Activated T-cell treated with anti-CD3 and anti-CD28 coated beads for 4 hours (primary cell): ENCODE results near the gene SPDYC.
"Not testable (repeated sequence)": the region's sequence is repeated elsewhere in the genome, so short reads cannot be mapped to it uniquely, and the experiment has no call there.

Experiments
- DNase-seq: peaks from one replicate; pipeline ENCODE4 v3.0.0-alpha.2; 2020

The SPDYC gene

DNA sequence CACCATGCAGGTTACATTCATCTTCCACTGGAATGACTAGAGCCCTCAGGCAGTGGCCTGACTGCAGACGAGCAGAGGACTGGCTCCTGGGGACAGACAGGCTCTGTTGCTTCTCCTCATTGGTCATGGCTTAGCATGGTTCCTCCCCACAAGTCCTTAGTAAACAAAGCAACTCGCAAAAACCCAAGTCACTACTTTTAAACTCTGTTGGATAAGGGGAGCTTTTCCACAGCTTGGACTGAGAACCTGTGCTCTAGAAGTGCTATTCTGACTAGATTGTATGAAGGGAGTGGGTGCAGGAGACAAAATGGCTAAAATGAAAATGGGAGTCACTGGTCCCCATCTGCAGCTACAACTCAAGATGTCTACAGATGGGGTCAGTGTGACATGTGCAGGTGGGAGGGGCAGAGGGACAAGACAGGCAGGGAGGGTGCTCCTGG lies 4.6 kb downstream of the SPDYC start:
- not testable (repeated sequence) for DNase-seq

DNA sequence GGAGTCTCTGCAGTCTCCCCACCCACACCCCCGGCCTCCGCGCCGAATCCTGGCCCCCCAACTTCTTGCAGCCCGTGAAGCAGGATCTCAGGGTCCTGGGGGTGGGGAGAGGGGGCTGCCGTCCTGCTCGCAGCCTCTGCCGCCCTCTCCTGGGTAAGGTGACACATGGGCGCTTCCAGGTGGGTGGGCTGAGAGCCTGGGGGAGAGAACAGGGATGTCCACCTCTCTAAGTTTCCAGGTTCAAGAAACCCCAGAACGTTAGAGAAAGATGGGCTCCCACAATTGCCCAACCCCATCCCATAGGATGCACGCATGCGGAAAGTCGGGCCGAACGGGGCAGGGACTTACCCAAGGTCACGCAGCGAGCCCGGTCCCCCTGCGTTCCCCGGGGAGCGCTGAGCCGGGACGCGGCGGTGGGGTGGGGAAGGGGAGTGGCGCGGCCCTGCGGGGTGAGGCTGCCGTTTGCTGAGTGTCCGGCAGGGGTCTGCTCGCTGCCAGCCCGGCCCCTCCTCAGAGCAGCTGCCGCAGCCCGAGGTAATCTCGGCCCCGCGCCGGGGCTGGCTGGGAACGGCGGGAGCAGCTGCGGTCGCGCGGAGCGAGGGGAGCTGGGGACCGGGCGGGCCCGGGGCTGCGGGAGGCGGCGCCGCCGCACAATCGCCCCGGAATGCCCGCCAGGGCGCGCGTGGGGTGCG lies 11.0 kb downstream of the SPDYC start:
- peak; percentile 28 for DNase-seq

DNA sequence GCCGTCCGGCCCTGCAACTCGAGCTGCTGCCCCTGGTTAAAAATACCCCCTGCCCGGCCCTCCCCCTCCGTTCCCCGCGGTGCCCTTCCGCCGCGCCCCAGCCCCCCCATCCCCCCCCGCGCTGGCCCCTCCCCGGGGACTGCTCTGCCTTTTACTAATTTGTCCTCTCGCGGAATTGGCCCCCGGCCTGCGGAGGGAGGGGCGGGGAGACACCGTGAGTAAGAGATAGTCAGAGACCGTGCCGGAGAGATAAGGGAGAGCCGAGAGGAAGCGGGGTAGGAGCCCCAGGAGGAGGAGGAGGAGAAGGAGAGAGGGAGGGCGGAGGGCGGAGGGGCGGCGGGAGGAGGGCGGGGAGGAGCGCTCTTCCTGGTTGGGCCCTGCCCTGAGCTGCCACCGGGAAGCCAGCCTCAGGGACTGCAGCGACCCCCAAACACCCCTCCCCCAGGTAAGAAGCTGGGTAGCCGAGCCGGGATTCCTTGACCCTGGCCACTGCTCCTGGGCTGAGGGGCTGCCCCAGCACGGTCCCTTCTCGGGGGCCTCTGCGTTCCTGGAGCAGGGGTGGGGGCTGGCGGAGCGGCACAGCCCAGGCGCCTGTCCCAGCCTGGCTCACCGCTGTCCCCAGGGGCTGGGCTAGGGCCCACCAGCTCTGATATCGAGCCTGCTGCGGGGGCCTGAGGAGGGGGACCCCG lies 11.7 kb downstream of the SPDYC start, which contains the start of gene CAPN1:
CAPN1 (plus strand) TSS at position 360 of the 689 bp plus-strand sequence. CDS start 774 bp downstream, outside the sequence.
- peak; percentile 56 for DNase-seq

DNA sequence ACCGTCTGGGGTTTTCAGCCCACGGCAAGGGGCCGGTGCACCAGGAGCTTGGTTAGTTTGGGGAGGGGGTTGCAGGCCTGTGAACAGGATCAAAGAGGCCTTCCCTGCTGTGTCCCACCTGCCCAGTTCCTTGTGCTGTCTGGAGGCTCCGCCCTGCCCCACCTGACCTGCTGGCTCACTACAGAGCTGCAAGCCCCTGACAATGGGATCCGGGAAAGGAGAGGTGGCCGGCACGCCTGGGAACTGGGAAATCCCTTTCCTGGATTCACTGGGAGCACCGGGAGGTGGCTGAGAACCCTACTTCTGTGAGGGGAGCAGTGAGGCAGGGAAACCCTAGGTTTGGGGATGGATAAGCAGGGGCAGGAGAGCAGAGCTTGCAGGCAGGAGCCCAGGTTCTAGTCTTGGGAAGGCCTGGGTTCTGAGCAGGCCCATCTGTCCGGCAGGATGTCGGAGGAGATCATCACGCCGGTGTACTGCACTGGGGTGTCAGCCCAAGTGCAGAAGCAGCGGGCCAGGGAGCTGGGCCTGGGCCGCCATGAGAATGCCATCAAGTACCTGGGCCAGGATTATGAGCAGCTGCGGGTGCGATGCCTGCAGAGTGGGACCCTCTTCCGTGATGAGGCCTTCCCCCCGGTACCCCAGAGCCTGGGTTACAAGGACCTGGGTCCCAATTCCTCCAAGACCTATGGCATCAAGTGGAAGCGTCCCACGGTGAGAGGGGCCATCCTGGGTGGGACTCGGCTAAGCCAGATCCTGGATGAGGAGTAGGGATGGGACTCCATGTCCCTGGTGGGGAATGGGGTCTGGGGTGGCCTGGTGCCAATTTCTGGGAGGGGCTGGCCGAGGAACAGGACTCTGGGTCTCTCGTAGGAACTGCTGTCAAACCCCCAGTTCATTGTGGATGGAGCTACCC lies 12.5 kb downstream of the SPDYC start:
- no peak for DNase-seq

DNA sequence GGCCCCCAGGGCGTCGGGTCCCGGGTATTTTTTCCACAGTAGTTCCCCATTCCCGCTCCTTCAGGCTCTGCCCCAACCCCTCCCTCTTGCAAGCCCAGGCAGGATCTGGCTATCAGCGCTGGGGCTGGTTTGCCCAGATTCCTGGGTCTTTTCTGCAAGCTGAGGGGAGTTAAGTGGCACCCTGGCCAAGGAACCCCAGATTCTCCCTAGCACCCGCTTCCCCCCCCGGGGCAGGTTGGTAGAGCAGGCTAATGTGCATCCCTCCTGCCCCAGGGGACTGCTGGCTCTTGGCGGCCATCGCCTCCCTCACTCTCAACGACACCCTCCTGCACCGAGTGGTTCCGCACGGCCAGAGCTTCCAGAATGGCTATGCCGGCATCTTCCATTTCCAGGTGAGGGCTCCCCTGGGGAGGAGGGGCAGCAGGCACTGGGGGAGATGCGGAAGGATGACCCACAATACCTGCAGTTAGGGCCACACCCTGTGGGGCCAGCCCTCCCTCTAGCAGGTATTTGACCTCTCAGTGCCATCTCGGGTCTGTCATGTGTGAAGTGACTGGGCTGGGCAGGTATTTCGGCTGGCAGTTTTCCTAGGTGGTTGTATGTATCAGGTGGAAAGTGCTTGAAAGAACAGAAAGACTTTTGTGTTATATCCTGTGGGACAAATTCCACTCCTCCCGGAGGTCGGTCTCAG lies 13.3 kb downstream of the SPDYC start:
- DNase-seq, result no peak

DNA sequence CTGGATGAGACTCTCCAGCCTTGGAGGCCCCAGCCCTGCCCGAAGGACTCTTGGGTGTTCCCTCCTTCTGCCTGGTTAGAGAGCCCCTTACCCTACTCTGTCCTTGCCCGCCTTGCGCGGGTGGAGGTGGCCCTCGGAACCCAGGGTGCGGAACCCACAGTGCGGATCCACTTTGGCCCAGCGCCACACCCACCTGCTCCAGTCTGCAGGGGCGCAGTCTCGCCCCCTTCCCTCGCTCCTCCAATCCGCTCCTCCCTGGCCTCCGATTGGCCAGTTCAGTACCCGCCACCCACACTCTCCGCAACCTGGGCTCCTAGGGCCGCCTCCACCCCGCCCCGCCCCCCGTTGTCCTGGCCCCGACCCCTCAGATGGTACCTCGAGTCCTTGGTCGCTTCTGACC lies 14.1 kb downstream of the SPDYC start:
- no peak for DNase-seq

DNA sequence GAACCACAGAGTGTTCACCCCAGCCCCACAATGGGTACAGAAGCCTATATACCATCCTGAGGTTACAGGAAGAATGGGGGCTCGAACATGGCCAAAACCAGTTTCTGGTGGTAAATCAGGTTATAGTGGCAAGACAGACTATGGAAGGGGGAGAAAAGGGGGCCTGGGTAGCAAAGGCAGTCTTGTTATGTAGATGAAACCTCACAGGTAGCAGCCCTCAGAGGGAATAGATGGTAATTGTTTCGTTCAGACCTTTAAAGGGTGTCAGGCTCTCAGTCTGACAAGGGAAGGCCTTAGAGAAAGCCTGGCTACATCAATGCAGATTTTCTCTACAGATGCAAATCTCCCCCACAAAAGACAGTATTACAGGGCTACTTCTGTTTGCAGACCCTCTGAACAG lies 15.1 kb downstream of the SPDYC start:
- no peak for DNase-seq

DNA sequence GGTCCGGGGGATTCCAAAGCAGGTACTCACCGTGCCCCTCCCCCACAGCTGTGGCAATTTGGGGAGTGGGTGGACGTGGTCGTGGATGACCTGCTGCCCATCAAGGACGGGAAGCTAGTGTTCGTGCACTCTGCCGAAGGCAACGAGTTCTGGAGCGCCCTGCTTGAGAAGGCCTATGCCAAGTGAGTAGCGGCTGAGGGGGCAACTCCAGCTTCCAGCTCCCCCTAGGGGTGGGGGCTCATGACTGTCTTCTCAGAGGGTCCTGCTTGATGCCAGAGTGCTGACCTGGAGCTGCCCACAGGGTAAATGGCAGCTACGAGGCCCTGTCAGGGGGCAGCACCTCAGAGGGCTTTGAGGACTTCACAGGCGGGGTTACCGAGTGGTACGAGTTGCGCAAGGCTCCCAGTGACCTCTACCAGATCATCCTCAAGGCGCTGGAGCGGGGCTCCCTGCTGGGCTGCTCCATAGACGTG lies 15.9 kb downstream of the SPDYC start:
- no peak for DNase-seq

DNA sequence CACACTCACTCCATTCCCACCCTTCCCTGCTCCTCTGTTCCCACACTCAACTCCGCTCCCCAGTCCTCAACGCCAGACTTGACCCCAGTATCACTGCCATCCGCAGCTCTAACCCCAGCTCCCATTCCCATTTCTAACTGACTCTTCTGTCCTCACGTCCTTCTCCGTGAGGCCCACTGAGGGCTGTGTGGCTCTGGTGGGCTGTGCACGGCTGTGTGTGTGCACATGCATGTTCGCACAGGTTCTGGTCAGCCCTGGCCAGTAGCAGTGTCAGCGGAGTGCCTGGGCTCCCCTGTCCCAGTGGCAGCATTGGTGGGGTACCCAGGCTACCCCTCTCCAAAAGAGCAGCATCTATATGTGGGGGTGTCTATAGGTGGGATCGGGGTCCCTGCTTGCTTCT lies 16.7 kb downstream of the SPDYC start:
- DNase-seq, result no peak

DNA sequence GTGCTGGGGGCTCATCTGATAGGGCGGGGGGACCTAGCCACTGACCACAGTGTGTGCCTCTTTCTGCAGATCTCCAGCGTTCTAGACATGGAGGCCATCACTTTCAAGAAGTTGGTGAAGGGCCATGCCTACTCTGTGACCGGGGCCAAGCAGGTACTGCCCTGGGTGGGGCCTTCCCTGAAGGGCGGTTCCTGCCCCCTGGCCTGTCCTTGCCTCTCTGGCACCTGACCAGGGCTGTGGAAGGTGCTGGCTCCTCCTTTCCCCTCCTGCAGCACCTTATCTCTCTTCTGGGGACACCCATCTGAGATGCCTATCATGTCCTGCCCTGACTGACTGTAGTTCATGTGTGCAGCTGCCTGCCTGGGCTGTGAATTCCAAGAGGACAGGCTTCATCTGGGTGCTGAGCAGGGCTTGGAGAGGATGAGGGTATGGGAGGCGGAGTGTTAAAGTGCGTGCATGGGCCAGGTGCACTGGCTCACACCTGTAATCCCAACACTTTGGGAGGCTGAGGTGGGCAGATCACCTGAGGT lies 17.2 kb downstream of the SPDYC start:
- DNase-seq, result no peak

DNA sequence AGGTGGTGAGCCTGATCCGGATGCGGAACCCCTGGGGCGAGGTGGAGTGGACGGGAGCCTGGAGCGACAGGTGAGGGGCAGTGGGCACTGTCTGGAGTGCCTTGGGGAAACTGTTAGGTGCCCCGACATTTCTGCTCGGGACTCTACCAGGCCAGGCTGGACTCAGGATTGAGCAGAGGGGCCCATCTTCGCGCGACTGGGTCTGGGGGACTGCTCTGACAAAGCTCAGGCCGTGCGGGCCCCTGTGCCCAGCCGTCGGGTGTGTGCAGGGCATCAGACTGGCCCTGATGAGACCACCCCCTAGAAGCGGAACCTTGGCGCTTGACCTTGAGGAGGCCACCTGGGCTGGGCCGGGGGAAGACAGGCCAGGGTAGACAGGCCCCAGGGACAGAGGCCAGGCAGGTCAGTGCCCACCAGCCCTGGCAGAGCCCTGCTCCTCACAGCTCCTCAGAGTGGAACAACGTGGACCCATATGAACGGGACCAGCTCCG lies 18.0 kb downstream of the SPDYC start:
- DNase-seq, result no peak

DNA sequence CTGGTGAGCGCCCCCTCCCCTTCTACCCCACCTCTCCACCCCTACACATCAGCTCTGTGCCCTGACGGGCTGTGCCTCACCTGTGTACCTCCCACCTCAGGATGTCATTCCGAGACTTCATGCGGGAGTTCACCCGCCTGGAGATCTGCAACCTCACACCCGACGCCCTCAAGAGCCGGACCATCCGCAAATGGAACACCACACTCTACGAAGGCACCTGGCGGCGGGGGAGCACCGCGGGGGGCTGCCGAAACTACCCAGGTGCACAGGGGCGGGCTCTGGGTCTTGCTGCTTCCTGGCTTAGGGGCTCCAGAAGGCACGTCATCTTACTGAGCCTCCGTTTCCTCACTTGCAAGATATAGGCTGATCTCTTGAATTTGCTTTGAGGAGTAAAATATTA lies 18.5 kb downstream of the SPDYC start:
- no peak for DNase-seq

DNA sequence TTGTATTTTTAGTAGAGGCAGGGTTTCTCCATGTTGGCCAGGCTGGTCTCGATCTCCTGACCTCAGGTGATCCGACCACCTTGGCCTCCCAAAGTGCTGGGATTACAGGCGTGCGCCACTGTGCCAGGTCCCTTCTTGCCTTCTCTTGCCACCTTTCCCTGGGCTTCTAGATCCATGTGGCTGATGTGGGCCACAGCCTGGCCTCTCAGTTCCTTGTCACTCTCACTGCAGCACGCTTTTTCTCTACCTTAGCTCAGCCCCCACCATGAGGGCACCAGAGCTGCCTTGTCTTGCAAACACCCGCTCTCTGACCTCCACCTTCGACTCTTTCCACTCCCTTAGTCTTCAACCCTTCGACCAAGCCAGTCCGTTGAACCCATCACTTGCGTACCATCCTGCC lies 19.2 kb downstream of the SPDYC start:
- no peak for DNase-seq

DNA sequence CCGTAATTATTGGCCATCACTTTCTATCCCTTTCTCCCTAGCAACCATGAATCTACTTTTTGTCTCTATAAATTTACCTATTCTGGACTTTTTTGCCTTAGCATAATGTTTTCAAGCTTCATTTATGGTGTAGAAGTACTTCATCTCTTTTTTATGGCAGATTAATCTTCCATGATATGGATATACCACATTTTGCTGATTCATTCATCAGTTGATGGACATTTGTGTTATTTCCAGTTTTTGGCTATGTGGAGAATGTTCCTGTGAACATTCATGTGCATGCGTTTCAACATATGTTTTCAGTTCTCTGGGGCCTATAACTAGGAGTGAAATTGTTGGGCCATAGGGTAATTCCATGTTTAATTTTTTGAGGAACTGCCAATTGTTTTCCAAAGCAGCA lies 24.5 kb downstream of the SPDYC start:
- DNase-seq, result no peak

DNA sequence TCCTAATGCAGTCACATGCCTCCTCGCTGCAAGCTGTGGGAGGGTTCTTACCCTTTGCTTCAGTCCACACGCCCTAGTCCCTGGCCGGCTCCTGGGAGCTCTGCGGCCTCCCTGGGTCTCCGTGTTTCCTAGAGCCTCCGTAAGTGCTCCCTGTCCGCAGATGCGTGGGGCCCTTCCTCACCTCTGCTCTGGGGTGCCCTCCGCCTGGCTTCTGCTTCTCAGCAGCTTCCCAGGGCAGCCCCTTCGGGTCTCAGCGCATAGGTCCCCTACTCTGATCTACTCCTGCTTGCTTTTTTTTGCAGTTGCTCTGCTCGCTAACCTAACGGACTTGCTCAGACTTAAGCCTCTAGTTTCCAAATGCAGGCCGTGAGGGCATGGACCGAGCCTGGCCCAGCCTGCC lies 34.1 kb downstream of the SPDYC start:
- DNase-seq, result no peak

DNA sequence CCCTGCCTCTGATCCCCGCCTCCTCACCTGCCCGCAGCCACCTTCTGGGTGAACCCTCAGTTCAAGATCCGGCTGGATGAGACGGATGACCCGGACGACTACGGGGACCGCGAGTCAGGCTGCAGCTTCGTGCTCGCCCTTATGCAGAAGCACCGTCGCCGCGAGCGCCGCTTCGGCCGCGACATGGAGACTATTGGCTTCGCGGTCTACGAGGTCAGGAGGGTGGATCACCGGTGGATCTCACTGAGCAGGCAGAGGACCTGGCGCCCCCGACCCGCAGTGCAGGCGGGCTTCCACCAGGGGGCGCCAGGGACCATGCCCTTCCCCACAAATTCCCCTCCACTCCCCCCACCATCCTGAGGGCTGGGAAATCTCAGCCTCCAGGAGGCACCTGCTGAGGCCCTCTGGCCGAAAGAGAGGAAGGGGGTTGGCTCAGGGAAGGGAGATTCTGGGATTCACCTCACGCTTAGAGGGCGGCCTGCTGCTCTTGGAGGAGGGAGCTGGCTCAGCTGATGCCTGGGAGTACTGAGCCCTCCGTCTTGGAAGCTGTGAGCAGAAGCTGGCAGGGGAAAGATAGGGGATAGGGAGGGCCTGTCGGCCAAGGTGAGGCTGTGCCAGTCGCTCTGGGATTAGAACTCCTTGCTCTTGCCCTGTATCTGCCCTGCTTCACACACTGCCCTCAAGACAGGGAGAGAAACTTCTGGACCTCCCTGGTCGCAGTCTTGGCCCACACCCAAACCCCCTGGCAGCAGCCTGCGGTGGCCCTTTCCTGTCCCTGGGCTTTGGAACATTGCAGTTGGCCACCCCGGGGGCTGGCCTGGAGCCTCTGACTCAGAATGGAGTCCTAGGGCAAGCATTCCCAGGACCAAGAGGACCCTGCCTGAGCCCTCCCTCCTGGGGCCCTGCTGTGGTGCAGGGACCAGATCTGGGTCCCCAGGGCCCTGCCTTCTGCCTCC lies 34.9 kb downstream of the SPDYC start:
- DNase-seq, result peak; percentile 34

DNA sequence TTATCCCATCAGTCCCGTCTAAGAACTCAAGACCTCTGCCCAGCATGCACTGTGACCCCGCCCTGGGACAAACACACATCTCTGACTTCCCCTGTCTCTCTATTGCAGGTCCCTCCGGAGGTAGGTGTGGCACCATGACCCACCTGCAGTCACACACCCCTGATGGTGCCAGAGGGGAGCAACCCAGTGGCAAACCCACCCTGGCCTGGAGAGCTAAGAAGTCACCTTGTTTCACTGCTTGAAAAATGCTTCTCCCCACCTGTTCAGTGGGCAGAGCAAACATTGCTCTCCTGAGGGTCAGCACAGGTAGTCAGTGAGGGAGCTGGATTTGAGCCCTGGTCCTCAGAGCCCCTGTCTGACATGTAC lies 35.6 kb downstream of the SPDYC start:
- no peak for DNase-seq

DNA sequence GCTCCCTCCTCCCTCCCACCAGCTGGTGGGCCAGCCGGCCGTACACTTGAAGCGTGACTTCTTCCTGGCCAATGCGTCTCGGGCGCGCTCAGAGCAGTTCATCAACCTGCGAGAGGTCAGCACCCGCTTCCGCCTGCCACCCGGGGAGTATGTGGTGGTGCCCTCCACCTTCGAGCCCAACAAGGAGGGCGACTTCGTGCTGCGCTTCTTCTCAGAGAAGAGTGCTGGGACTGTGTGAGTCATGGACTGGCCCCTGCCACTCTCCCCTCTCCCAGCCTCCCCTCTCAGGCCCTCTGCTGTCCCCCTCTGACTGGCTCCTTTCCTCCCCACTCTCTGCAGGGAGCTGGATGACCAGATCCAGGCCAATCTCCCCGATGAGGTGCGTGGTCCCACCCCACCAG lies 36.4 kb downstream of the SPDYC start:
- no peak for DNase-seq

DNA sequence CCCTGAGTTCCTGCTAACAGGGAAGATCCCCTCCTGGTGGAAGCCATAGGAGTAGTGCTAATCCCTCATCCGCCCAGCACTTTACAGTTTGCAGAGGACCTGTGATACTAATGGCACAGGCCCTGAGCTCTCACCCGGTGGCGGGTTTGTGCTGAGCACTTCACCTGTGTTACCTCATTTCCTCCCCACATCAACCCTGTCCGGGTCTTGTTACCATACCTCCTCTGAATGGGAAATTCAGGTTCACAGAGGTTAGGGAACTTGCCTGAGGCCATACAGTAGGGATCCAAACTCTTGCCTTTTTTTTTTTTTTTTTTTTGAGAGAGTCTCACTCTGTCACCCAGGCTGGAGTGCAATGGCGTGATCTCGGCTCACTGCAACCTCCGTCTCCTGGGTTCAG lies 36.9 kb downstream of the SPDYC start:
- DNase-seq, result no peak

DNA sequence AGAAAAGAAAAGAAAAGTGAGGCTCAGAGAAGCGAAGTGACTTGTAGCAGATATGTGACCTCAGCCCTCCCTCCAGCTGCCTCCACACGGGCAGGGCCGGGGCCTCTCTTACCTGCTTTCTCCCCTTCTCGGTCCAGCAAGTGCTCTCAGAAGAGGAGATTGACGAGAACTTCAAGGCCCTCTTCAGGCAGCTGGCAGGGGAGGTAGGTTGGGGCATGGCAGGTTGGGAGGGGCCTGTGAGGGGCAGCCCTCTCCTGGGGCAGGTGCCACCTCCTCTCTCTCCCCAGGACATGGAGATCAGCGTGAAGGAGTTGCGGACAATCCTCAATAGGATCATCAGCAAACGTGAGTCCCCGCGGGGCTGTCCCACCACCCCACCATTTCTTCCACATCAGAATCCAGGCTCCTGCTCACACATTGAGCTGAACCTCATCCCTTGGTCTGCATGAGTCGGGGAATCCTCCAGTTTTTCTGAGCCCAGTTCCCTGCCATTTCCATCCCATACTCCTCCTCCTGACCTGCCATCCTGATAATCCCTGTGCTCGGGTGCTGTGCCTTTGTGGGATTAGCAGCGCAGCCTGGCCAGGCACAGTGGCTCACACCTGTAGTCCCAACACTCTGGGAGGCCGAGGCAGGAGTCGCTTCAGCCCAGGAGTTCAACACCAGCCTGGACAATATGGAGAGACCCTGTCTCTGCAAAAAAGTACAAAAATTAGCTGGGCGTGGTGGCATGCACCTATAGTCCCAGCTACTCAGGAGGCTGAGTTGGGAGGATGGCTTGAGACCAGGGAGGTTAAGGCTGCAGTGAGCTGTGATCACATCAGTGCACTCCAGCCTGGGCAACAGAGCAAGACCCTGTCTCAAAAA lies 38.1 kb downstream of the SPDYC start:
- no peak for DNase-seq
